Trophoblast cell (in vitro differentiated cells and primary cell): ENCODE data around the gene NACC1.
A peak's percentile ranks its signal among the peaks of the same experiment; 100 is the strongest.

Experiments used
- DNase-seq, 2 donors: peaks; one replicate each; pipeline ENCODE4 v3.0.0-alpha.2; 2016
- H2AFZ ChIP-seq: 2 replicates; pipeline ENCODE4 v1.6.1; 2013; ENCODE audit warnings: low read length, moderate library complexity, mild to moderate bottlenecking; ENCODE audit not compliant: insufficient read depth, poor library complexity
- H2AK5ac ChIP-seq: 2 replicates; pipeline ENCODE4 v1.6.1; 2013; ENCODE audit warnings: mild to moderate bottlenecking, low read length
- H2BK120ac ChIP-seq: 2 replicates; pipeline ENCODE4 v1.6.1; 2013; ENCODE audit warnings: low read length, mild to moderate bottlenecking, moderate library complexity; ENCODE audit not compliant: insufficient read depth, poor library complexity
- H2BK12ac ChIP-seq: 2 replicates; pipeline ENCODE4 v1.6.1; 2013; ENCODE audit warnings: mild to moderate bottlenecking, low read length, moderate library complexity
- H2BK5ac ChIP-seq: 2 replicates; pipeline ENCODE4 v1.6.1; 2013; ENCODE audit warnings: low read length, low read depth, moderate library complexity, mild to moderate bottlenecking; ENCODE audit not compliant: poor library complexity
- H3K14ac ChIP-seq: 2 replicates; pipeline ENCODE4 v1.6.1; 2013; ENCODE audit warnings: mild to moderate bottlenecking, low read length
- H3K18ac ChIP-seq: 2 replicates; pipeline ENCODE4 v1.6.1; 2013; ENCODE audit warnings: mild to moderate bottlenecking, low read length
- H3K23ac ChIP-seq: 2 replicates; pipeline ENCODE4 v1.6.1; 2013; ENCODE audit warnings: low read length
- H3K27ac ChIP-seq: 2 replicates; pipeline ENCODE4 v1.5.1; 2013; ENCODE audit warnings: low read depth, mild to moderate bottlenecking, inconsistent platforms, low read length, moderate library complexity
- H3K27me3 ChIP-seq: 2 replicates; pipeline ENCODE4 v1.6.1; 2013; ENCODE audit warnings: inconsistent platforms, mild to moderate bottlenecking, low read length, moderate library complexity; ENCODE audit not compliant: insufficient read depth
- H3K36me3 ChIP-seq, 2 experiments: 1 replicate in 1 of 2; 2 replicates in 1 of 2; pipeline ENCODE4 v1.6.1; 2013; ENCODE audit warnings: low read length in 2 of 2, mild to moderate bottlenecking in 2 of 2, moderate library complexity in 1 of 2; ENCODE audit not compliant: insufficient read depth in 2 of 2, control insufficient read depth in 1 of 2
- H3K4ac ChIP-seq: 2 replicates; pipeline ENCODE4 v1.6.1; 2013; ENCODE audit warnings: low read depth, mild to moderate bottlenecking, low read length, moderate library complexity
- H3K4me1 ChIP-seq, 2 experiments: 1 replicate in 1 of 2; 2 replicates in 1 of 2; pipeline ENCODE4 v1.6.1; 2013; ENCODE audit warnings: low read length in 2 of 2, mild to moderate bottlenecking in 2 of 2, moderate library complexity in 1 of 2; ENCODE audit not compliant: insufficient read depth in 2 of 2, control insufficient read depth in 1 of 2
- H3K4me2 ChIP-seq: 2 replicates; pipeline ENCODE4 v1.6.1; 2013; ENCODE audit warnings: inconsistent platforms, mild to moderate bottlenecking, low read length, moderate library complexity
- H3K4me3 ChIP-seq: 2 replicates; pipeline ENCODE4 v1.5.1; 2013; ENCODE audit warnings: mild to moderate bottlenecking, low read depth, low read length, inconsistent platforms
- H3K79me1 ChIP-seq: one replicate; pipeline ENCODE4 v1.6.1; 2013; ENCODE audit warnings: low read length
- H3K79me2 ChIP-seq: 2 replicates; pipeline ENCODE4 v1.6.1; 2013; ENCODE audit warnings: low read length, mild to moderate bottlenecking; ENCODE audit not compliant: control insufficient read depth, insufficient read depth, poor library complexity
- H3K9ac ChIP-seq: 2 replicates; pipeline ENCODE4 v1.6.1; 2013; ENCODE audit warnings: mild to moderate bottlenecking, low read length
- H3K9me3 ChIP-seq: 2 replicates; pipeline ENCODE4 v1.6.1; 2013; ENCODE audit warnings: low read depth, mild to moderate bottlenecking, control low read depth, inconsistent platforms, low read length; ENCODE audit not compliant: insufficient read depth
- H4K12ac ChIP-seq: 2 replicates; pipeline ENCODE4 v1.6.1; 2013; ENCODE audit warnings: low read depth, mild to moderate bottlenecking, low read length, moderate library complexity
- H4K8ac ChIP-seq: 2 replicates; pipeline ENCODE4 v1.6.1; 2013; ENCODE audit warnings: low read depth, mild to moderate bottlenecking, low read length, moderate library complexity
- H4K91ac ChIP-seq: one replicate; pipeline ENCODE4 v1.6.1; 2013; ENCODE audit warnings: low read depth, mild to moderate bottlenecking, low read length, moderate library complexity
- WGBS: extraction: QIAGEN DNeasy Blood & Tissue Kit; methylation state at CpG from one replicate; pipeline ENCODE4 v1.1.7; 2013; ENCODE audit warnings: missing lambda C conversion rate; ENCODE audit not compliant: insufficient read length, insufficient coverage; ENCODE audit errors: extremely low coverage; 5-methylcytosine and 5-hydroxymethylcytosine counted together

NACC1 gene

GRCh38 chr19:13110099-13110610 is 7.9 kb upstream of the NACC1 start:
- Histone ChIP-seq H3K9me3 (no peaks in the 10 kb centered on the region), H2BK5ac (no peak overlapping the region), H2AFZ (no peak overlapping the region), H3K14ac (no peak overlapping the region), H3K36me3 (peaks cover 27 to 29% of the 10 kb centered on the region in 2 experiments), H3K27ac (no peak overlapping the region), H2BK12ac (no peak overlapping the region), H3K18ac (no peak overlapping the region), H4K12ac (no peak overlapping the region), H4K91ac (no peak overlapping the region), H3K4me2 (no peak overlapping the region), H3K4me3 (no peak overlapping the region), H3K79me1 (no peaks in the 10 kb centered on the region), H3K4ac (no peak overlapping the region), H2BK120ac (no peak overlapping the region), H3K4me1 (no peaks in the 10 kb centered on the region), H2AK5ac (no peak overlapping the region), H4K8ac (no peak overlapping the region), H3K79me2 (no peaks in the 10 kb centered on the region), H3K23ac (no peak overlapping the region), H3K9ac (no peak overlapping the region), H3K27me3 (no peaks in the 10 kb centered on the region)
- WGBS, result no CpG with 5 or more reads among the region's 15 CpGs
- no peak for DNase-seq

GRCh38 chr19:13112555-13112954 is 5.5 kb upstream of the NACC1 start:
- no peak overlapping the region for H3K4ac ChIP-seq
- no peak overlapping the region for H3K18ac ChIP-seq
- H2BK12ac ChIP-seq, result no peak overlapping the region
- no peak overlapping the region for H3K4me2 ChIP-seq
- no peak overlapping the region for H3K27ac ChIP-seq
- H2AK5ac ChIP-seq, result no peak overlapping the region
- H4K12ac ChIP-seq, result no peak overlapping the region
- peaks cover 4% of the 10 kb centered on the region for H3K79me1 ChIP-seq
- H3K23ac ChIP-seq, result no peak overlapping the region
- H2AFZ ChIP-seq, result no peak overlapping the region
- H4K8ac ChIP-seq, result no peak overlapping the region
- no peaks in the 10 kb centered on the region for H3K9me3 ChIP-seq
- no peak for DNase-seq
- H3K14ac ChIP-seq, result no peak overlapping the region
- no peak overlapping the region for H3K4me3 ChIP-seq
- no peaks in the 10 kb centered on the region for H3K27me3 ChIP-seq
- H2BK120ac ChIP-seq, result no peak overlapping the region
- no peak overlapping the region for H4K91ac ChIP-seq
- no peak overlapping the region for H2BK5ac ChIP-seq
- WGBS, result no CpG with 5 or more reads among the region's 10 CpGs
- H3K36me3 ChIP-seq, result peaks cover 22 to 24% of the 10 kb centered on the region in 2 experiments
- H3K79me2 ChIP-seq, result no peaks in the 10 kb centered on the region
- H3K9ac ChIP-seq, result no peak overlapping the region
- peaks cover 6 to 8% of the 10 kb centered on the region in 2 experiments for H3K4me1 ChIP-seq

- no peak for DNase-seq
- peaks cover 25% of the 10 kb centered on the region for H3K79me2 ChIP-seq
- H2AFZ ChIP-seq, result peak overlapping the region; percentile 61
- H3K4me2 ChIP-seq, result peak overlapping the region; percentile 92
- H3K4me3 ChIP-seq, result peak overlapping the region; percentile 97
- H4K91ac ChIP-seq, result peak overlapping the region; percentile 62
- no peak overlapping the region for H3K23ac ChIP-seq
- no peak overlapping the region for H2BK120ac ChIP-seq
- peaks cover 18 to 26% of the 10 kb centered on the region in 2 experiments for H3K4me1 ChIP-seq
- no peaks in the 10 kb centered on the region for H3K9me3 ChIP-seq
- peak overlapping the region; percentile 23 for H3K14ac ChIP-seq
- peaks cover 11% of the 10 kb centered on the region for H3K79me1 ChIP-seq
- H4K8ac ChIP-seq, result peak overlapping the region; percentile 80
- H2BK12ac ChIP-seq, result no peak overlapping the region
- no peak overlapping the region for H2AK5ac ChIP-seq
- peak overlapping the region; percentile 7 for H3K4ac ChIP-seq
- H3K27ac ChIP-seq, result no peak overlapping the region
- H2BK5ac ChIP-seq, result no peak overlapping the region
- H3K36me3 ChIP-seq, result peaks cover 14 to 16% of the 10 kb centered on the region in 2 experiments
- H3K9ac ChIP-seq, result peak overlapping the region; percentile 85
- H4K12ac ChIP-seq, result peak overlapping the region; percentile 57
- WGBS, result no CpG with 5 or more reads among the region's 18 CpGs
- H3K27me3 ChIP-seq, result no peaks in the 10 kb centered on the region
- peak overlapping the region; percentile 41 for H3K18ac ChIP-seq
These were observed 2.2 kb upstream of the NACC1 start for GRCh38 chr19:13115936-13116281.

GRCh38 chr19:13116282-13117175 is 1.5 kb upstream of the NACC1 start, which contains the start of gene TRMT1:
TRMT1 (minus strand) TSS chr19:13116740; CDS start chr19:13116399, 341 bp downstream.
- peak within 1 kb of the TSS; percentile 23 for H3K14ac ChIP-seq
- H4K12ac ChIP-seq, result peak within 1 kb of the TSS; percentile 57
- H2BK5ac ChIP-seq, result no peak within 1 kb of the TSS
- peaks cover 18 to 26% of the 10 kb centered on the region in 2 experiments for H3K4me1 ChIP-seq
- no peaks in the 10 kb centered on the region for H3K9me3 ChIP-seq
- H3K79me2 ChIP-seq, result peaks cover 31% of the 10 kb centered on the region
- H2BK120ac ChIP-seq, result peak within 1 kb of the TSS; percentile 9
- peaks cover 11% of the 10 kb centered on the region for H3K79me1 ChIP-seq
- peak within 1 kb of the TSS; percentile 8 for H3K4ac ChIP-seq
- H3K27me3 ChIP-seq, result no peaks in the 10 kb centered on the region
- H3K36me3 ChIP-seq, result peaks cover 14 to 20% of the 10 kb centered on the region in 2 experiments
- WGBS, result no CpG with 5 or more reads among the region's 51 CpGs
- peak within 1 kb of the TSS; percentile 41 for H3K18ac ChIP-seq
- peak within 1 kb of the TSS; percentile 97 for H3K4me3 ChIP-seq
- peak within 1 kb of the TSS; percentile 80 for H4K8ac ChIP-seq
- H3K4me2 ChIP-seq, result peak within 1 kb of the TSS; percentile 92
- no peak within 1 kb of the TSS for H3K23ac ChIP-seq
- peak within 1 kb of the TSS; percentile 69 for H2AFZ ChIP-seq
- DNase-seq, result peak; percentile 89 to 93
- H3K27ac ChIP-seq, result no peak within 1 kb of the TSS
- no peak within 1 kb of the TSS for H2BK12ac ChIP-seq
- peak within 1 kb of the TSS; percentile 85 for H3K9ac ChIP-seq
- no peak within 1 kb of the TSS for H2AK5ac ChIP-seq
- H4K91ac ChIP-seq, result peak within 1 kb of the TSS; percentile 62
